Panc1 (cell line): ENCODE results near the gene KATNAL2.

Source experiments
- TF ChIP-seq, protein P1 (sequence below): fragments of 450-650 bp; IDR thresholded peaks from 2 replicates; pipeline ENCODE4 v1.5.1; 2017; ENCODE audit warnings: mild to moderate bottlenecking
- TF ChIP-seq, protein P2 (sequence below), 2 experiments: IDR thresholded peaks; 2 replicates each; pipeline ENCODE4 v1.6.1; 2011 to 2012; ENCODE audit warnings: low read depth in 2 of 2, control low read depth in 1 of 2, low read length in 1 of 2, mild to moderate bottlenecking in 1 of 2, moderate library complexity in 1 of 2; ENCODE audit not compliant: insufficient read depth in 1 of 2

DNA sequence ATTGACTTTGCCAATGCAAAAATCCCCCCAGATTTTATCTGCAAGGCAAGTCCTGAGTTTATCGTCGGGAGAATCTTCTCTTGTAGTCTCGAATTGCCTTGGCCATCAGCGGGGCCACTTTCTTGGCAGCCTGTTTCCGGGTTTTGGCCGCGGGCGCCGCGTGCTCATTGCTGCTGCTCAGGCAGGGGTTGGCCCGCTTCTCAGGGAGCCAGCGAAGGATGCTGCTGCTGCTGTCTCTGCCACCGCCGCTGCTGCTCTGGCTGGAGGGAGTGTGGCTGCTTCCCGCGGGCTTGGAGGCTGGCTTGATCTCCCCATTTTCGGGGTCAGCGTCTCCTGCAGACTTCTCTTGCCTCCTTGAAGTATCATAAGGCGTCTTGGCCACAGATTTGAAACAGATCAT is 115.5 kb downstream of the KATNAL2 start:
- TF ChIP-seq, protein P1, sequence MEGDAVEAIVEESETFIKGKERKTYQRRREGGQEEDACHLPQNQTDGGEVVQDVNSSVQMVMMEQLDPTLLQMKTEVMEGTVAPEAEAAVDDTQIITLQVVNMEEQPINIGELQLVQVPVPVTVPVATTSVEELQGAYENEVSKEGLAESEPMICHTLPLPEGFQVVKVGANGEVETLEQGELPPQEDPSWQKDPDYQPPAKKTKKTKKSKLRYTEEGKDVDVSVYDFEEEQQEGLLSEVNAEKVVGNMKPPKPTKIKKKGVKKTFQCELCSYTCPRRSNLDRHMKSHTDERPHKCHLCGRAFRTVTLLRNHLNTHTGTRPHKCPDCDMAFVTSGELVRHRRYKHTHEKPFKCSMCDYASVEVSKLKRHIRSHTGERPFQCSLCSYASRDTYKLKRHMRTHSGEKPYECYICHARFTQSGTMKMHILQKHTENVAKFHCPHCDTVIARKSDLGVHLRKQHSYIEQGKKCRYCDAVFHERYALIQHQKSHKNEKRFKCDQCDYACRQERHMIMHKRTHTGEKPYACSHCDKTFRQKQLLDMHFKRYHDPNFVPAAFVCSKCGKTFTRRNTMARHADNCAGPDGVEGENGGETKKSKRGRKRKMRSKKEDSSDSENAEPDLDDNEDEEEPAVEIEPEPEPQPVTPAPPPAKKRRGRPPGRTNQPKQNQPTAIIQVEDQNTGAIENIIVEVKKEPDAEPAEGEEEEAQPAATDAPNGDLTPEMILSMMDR = no peak
- TF ChIP-seq, protein P2, sequence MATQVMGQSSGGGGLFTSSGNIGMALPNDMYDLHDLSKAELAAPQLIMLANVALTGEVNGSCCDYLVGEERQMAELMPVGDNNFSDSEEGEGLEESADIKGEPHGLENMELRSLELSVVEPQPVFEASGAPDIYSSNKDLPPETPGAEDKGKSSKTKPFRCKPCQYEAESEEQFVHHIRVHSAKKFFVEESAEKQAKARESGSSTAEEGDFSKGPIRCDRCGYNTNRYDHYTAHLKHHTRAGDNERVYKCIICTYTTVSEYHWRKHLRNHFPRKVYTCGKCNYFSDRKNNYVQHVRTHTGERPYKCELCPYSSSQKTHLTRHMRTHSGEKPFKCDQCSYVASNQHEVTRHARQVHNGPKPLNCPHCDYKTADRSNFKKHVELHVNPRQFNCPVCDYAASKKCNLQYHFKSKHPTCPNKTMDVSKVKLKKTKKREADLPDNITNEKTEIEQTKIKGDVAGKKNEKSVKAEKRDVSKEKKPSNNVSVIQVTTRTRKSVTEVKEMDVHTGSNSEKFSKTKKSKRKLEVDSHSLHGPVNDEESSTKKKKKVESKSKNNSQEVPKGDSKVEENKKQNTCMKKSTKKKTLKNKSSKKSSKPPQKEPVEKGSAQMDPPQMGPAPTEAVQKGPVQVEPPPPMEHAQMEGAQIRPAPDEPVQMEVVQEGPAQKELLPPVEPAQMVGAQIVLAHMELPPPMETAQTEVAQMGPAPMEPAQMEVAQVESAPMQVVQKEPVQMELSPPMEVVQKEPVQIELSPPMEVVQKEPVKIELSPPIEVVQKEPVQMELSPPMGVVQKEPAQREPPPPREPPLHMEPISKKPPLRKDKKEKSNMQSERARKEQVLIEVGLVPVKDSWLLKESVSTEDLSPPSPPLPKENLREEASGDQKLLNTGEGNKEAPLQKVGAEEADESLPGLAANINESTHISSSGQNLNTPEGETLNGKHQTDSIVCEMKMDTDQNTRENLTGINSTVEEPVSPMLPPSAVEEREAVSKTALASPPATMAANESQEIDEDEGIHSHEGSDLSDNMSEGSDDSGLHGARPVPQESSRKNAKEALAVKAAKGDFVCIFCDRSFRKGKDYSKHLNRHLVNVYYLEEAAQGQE (IDR thresholded peaks at IDR 0.05; ENCODE audit: insufficient read depth in 1 of 2, low read depth in 2 of 2, low read length in 1 of 2) = no peak
